Central memory CD8-positive, alpha-beta T cell (primary cell): ENCODE measurements around the gene TMEM106B.
"Not testable (repeated sequence)": the region's sequence is repeated elsewhere in the genome, so short reads cannot be mapped to it uniquely, and the experiment has no call there.

Source experiments
- ATAC-seq: fragments of 150-1000 bp; cut with Tn5 transposase; replicated peaks from 2 replicates; pipeline ENCODE4 v1.10.0; 2022; ENCODE audit warnings: mild to moderate bottlenecking, moderate FRiP score, moderate number of reproducible peaks; ENCODE audit not compliant: poor library complexity, severe bottlenecking; ENCODE audit errors: extremely low read depth
- DNase-seq, 2 donors: peaks; one replicate each; pipeline ENCODE4 v3.0.0; 2021; ENCODE audit warnings: low spot score in 2 of 2
- H3K27ac Mint-ChIP-seq: one replicate; pipeline ENCODE4 v1.8.0; 2022; ENCODE audit warnings: low read depth, mild to moderate bottlenecking, moderate library complexity, mixed read lengths
- H3K27me3 Mint-ChIP-seq: one replicate; pipeline ENCODE4 v1.8.0; 2022; ENCODE audit warnings: mixed read lengths
- H3K36me3 Mint-ChIP-seq: one replicate; pipeline ENCODE4 v1.8.0; 2022; ENCODE audit warnings: mild to moderate bottlenecking, moderate library complexity, mixed read lengths; ENCODE audit not compliant: insufficient read depth
- H3K4me1 Mint-ChIP-seq: one replicate; pipeline ENCODE4 v1.8.0; 2022; ENCODE audit warnings: mixed read lengths
- H3K4me3 Mint-ChIP-seq: one replicate; pipeline ENCODE4 v1.8.0; 2022; ENCODE audit warnings: mild to moderate bottlenecking, moderate library complexity, mixed read lengths
- H3K9me3 Mint-ChIP-seq: one replicate; pipeline ENCODE4 v1.8.0; 2022; ENCODE audit warnings: mixed read lengths

TMEM106B gene

GRCh38 chr7:12211054-12211710, at the start of gene TMEM106B:
Gene TMEM106B (plus strand): TSS chr7:12211294. CDS start chr7:12214811, 3,517 bp downstream.
- Mint-ChIP-seq H3K4me1 (peaks cover 29% of the 10 kb centered on the region), H3K4me3 (peak within 1 kb of the TSS; percentile 85), H3K27ac (peak within 1 kb of the TSS; percentile 94), H3K36me3 (peaks cover 34% of the 10 kb centered on the region), H3K27me3 (peaks cover 10% of the 10 kb centered on the region), H3K9me3 (no peaks in the 10 kb centered on the region)
- DNase-seq (peak; percentile 91 to 93), ATAC-seq (peak; percentile 88)

DNA sequence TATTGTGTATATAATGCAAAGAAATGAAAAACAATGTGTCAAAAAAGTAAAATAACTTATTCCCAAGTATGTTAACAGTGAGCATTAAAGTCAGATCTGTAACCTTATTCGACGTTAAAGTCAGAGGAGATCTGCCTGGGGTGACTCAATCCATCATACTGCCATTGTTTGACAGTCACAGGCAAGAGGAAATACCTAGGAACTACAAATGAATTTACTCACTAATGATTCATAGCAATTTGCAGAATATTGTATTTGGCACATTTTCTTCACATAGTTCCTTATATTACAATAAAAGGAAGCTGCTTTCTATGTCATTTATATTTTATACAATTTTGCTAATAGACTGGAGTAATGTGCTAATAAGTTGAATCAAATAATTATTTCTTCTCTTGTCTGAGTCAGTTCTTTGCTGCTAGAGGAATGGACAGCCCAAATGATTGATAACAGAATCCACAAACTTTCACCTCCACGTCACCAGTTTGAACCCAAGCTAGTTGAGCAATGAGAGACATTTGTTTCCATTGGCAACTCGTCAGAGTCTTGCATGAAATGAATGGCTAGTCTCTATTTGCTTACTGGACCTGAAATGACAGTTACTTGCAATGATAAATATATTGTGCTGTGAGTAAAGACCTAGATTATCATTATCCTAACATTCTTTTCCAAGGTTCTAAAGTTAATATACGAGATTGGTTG, 48.5 kb upstream of the TMEM106B start:
- peaks cover 2% of the 10 kb centered on the region for H3K36me3 Mint-ChIP-seq
- ATAC-seq (no peak), DNase-seq (no peak)
- H3K4me1 Mint-ChIP-seq = no peaks in the 10 kb centered on the region
- peaks cover 5% of the 10 kb centered on the region for H3K27me3 Mint-ChIP-seq
- no peak overlapping the region for H3K27ac Mint-ChIP-seq
- peaks cover 8% of the 10 kb centered on the region for H3K9me3 Mint-ChIP-seq
- no peak overlapping the region for H3K4me3 Mint-ChIP-seq

DNA sequence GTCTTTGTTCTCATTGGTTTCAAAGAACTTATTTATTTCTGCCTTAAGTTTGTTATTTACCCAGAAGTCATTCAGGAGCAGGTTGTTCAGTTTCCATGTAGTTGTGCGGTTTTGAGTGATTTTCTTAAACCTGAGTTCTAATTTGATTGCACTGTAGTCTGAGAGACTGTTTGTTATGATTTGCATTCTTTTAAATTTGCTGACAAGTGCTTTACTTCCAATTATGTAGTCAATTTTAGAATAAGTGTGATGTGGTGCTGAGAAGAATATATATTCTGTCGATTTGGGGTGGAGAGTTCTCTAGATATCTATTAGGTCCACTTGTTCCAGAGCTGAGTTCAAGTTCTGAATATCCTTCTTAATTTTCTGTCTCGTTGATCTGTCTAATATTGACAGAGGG, 43.0 kb upstream of the TMEM106B start:
- not testable (repeated sequence) for H3K4me3 Mint-ChIP-seq, H3K27ac Mint-ChIP-seq, ATAC-seq, H3K4me1 Mint-ChIP-seq, DNase-seq, H3K36me3 Mint-ChIP-seq
- Mint-ChIP-seq H3K9me3 (peaks cover 20% of the 10 kb centered on the region), H3K27me3 (peaks cover 44% of the 10 kb centered on the region)

DNA sequence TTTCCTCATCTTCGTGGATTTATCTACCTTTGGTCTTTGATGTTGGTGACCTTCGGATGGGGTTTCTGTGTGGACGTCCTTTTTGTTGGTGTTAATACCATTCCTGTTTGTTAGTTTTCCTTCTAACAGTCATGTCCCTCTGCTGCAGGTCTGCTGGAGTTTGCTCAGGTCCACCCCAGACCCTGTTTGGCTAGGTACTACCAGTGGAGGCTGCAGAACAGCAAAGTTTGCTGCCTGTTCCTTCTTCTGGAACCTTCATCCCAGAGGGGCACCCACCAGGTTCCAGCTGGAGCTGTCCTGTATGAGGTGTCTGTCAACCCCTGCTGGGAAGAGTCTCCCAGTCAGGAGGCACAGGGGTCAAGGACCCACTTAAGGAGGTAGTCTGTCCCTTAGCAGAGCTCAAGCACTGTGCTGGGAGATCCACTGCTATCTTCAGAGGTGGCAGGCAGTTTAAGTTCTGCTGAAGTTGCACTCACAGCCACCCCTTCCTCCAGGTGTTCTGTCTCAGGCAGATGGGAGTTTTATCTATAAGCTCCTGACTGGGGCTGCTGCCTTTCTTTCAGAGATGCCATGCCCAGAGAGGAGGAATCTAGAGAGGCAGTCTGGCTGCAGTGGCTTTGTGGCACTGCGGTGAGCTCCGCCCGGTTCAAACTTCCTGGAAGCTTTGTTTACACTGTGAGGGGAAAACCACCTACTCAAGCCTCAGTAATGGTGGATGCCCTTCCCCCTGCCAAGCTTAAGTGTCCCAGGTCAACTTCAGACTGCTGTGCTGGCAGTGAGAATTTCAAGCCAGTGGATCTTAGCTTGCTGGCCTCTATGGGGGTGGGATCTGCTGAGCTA, 40.9 kb upstream of the TMEM106B start:
- not testable (repeated sequence) for H3K36me3 Mint-ChIP-seq, H3K27ac Mint-ChIP-seq, H3K4me1 Mint-ChIP-seq, DNase-seq
- peaks cover 65% of the 10 kb centered on the region for H3K27me3 Mint-ChIP-seq
- peak overlapping the region; percentile 36 for H3K4me3 Mint-ChIP-seq
- H3K9me3 Mint-ChIP-seq = peaks cover 20% of the 10 kb centered on the region
- ATAC-seq = peak; percentile 28

DNA sequence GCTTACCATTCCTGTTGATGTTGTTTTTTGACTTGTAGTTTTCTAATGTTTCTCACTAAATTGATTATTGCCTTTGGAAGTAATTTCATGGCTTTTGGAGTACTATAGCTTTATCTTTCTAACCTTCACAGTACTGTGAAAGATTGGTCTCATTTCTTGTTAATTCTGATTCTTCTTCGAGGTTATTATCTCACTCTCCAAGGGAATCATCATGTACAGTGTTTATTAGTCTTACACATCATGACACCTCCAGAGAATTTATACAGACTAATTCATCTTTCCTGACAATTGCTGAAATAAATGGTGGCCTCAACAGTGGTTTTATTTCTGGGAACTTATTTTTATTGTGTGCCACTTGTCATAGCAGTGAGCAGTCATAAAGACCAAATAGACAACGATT, 37.4 kb upstream of the TMEM106B start:
- peaks cover 72% of the 10 kb centered on the region for H3K27me3 Mint-ChIP-seq
- H3K36me3 Mint-ChIP-seq = peaks cover 2% of the 10 kb centered on the region
- H3K4me1 Mint-ChIP-seq = peaks cover 7% of the 10 kb centered on the region
- no peak overlapping the region for H3K27ac Mint-ChIP-seq
- H3K9me3 Mint-ChIP-seq = peaks cover 6% of the 10 kb centered on the region
- ATAC-seq = no peak
- DNase-seq = no peak
- no peak overlapping the region for H3K4me3 Mint-ChIP-seq

DNA sequence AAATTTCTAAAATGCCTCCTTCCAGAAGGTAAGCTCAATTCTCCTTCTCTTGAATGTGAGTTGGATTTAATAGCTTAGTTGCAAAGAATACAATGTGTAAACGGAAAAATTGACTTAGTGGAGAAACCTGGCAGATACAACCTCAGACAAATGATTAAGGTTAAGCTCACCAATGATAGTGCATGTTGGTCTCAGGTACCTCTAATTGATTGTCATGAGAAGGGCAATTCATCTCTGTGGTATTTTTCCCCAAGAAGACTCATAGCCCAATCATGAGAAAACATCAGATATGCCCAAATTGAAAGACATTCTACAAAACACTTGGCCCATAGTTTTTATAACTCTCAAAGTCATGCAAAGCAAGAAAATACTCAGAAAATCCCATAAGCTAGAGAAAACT, 36.2 kb upstream of the TMEM106B start:
- ATAC-seq = no peak
- Mint-ChIP-seq H3K9me3 (no peaks in the 10 kb centered on the region), H3K4me1 (peaks cover under 1% of the 10 kb centered on the region), H3K27me3 (peaks cover 67% of the 10 kb centered on the region), H3K36me3 (peaks cover 2% of the 10 kb centered on the region), H3K4me3 (no peak overlapping the region), H3K27ac (no peak overlapping the region)
- DNase-seq = no peak

- DNase-seq (no peak), ATAC-seq (no peak)
- Mint-ChIP-seq H3K4me1 (no peaks in the 10 kb centered on the region), H3K27ac (no peak overlapping the region), H3K9me3 (no peaks in the 10 kb centered on the region), H3K4me3 (no peak overlapping the region), H3K36me3 (peaks cover 2% of the 10 kb centered on the region), H3K27me3 (peaks cover 47% of the 10 kb centered on the region)
Observed at GRCh38 chr7:12178317-12178716, 32.8 kb upstream of the TMEM106B start.

- no peak for DNase-seq
- no peaks in the 10 kb centered on the region for H3K9me3 Mint-ChIP-seq
- no peak overlapping the region for H3K27ac Mint-ChIP-seq
- peaks cover 18% of the 10 kb centered on the region for H3K27me3 Mint-ChIP-seq
- no peaks in the 10 kb centered on the region for H3K36me3 Mint-ChIP-seq
- no peaks in the 10 kb centered on the region for H3K4me1 Mint-ChIP-seq
- no peak overlapping the region for H3K4me3 Mint-ChIP-seq
- ATAC-seq = no peak
Observed at GRCh38 chr7:12194426-12194825, 16.7 kb upstream of the TMEM106B start.

DNA sequence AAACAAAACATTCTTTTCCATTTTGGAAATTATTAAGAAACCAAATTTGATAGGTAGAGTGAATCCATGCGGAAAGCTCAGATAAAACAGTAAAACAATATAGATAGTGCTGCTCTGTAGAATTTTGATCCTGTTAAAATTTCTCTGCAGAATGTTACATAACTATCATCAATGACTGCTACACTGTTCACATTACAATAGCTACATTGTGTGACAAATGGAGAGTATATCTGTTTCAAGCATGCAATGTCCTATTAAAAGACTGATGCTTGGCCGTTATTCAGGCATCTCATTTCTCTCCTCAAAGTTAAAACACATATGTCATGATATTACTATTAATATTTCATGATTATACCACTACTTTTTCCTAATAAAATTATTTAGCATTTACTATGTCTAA, 14.7 kb upstream of the TMEM106B start:
- DNase-seq (no peak), ATAC-seq (no peak)
- Mint-ChIP-seq H3K27me3 (peaks cover 18% of the 10 kb centered on the region), H3K36me3 (no peaks in the 10 kb centered on the region), H3K9me3 (no peaks in the 10 kb centered on the region), H3K4me1 (no peaks in the 10 kb centered on the region), H3K4me3 (no peak overlapping the region), H3K27ac (no peak overlapping the region)

GRCh38 chr7:12199363-12199762, 11.7 kb upstream of the TMEM106B start:
- DNase-seq (no peak), ATAC-seq (no peak)
- peaks cover 33% of the 10 kb centered on the region for H3K27me3 Mint-ChIP-seq
- no peaks in the 10 kb centered on the region for H3K36me3 Mint-ChIP-seq
- H3K27ac Mint-ChIP-seq = no peak overlapping the region
- no peak overlapping the region for H3K4me3 Mint-ChIP-seq
- no peaks in the 10 kb centered on the region for H3K4me1 Mint-ChIP-seq
- no peaks in the 10 kb centered on the region for H3K9me3 Mint-ChIP-seq

DNA sequence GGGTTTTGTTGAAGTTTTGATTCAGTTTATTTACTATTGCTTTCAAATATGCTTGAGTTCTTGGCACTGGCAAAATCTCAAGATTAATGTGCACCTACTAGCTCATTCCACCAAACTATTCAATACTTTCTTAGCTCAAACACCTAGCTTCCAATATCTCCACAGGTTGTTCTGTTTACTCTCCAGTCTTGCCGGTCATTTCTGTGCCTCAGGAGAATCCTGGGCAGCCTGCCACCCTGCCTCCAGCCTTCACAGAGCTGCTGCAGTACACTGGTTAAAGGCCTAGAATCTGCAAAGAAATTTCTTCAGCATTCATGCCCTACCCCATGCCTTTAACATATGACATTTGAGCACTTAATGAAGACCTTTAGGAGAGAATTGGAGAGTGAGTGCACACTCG, 4.0 kb upstream of the TMEM106B start:
- H3K27me3 Mint-ChIP-seq = peaks cover 28% of the 10 kb centered on the region
- ATAC-seq (no peak), DNase-seq (no peak)
- no peak overlapping the region for H3K4me3 Mint-ChIP-seq
- H3K9me3 Mint-ChIP-seq = no peaks in the 10 kb centered on the region
- peaks cover 15% of the 10 kb centered on the region for H3K4me1 Mint-ChIP-seq
- H3K36me3 Mint-ChIP-seq = peaks cover 22% of the 10 kb centered on the region
- no peak overlapping the region for H3K27ac Mint-ChIP-seq

DNA sequence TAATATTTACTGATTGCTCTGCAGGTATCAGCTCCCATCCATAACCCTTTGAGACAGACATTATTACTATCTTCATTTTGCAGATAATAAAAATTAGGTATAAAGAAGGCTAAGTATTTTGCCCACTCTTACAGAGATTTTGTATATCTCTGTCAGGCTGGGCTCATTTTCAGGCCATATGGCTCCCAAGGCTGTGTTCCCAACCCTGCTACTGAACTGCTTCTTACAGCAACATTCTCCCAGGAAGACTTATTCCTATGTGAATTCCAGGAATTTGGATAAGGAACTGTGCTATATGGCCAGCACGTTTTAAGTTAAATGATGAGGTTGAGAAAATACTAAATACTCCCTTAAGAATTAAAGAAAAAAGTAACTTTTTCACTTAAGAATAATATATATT, 1.9 kb upstream of the TMEM106B start:
- H3K9me3 Mint-ChIP-seq = no peaks in the 10 kb centered on the region
- peaks cover 23% of the 10 kb centered on the region for H3K4me1 Mint-ChIP-seq
- H3K36me3 Mint-ChIP-seq = peaks cover 26% of the 10 kb centered on the region
- peaks cover 16% of the 10 kb centered on the region for H3K27me3 Mint-ChIP-seq
- DNase-seq = no peak
- H3K27ac Mint-ChIP-seq = no peak overlapping the region
- no peak for ATAC-seq
- H3K4me3 Mint-ChIP-seq = no peak overlapping the region
